NCI-H1092 (cell line): ENCODE data around the gene PANX2.
"Not testable (repeated sequence)": the region's sequence is repeated elsewhere in the genome, so short reads cannot be mapped to it uniquely, and the experiment has no call there.

Experiments used
- DNase-seq: peaks from one replicate; lab custom pipeline; 2025; lab: John Stamatoyannopoulos, UW

Gene PANX2

GRCh38 chr22:50147258-50148165 is 23.0 kb upstream of the PANX2 start:
- DNase-seq: not testable (repeated sequence)

- DNase-seq: no peak
Measured at GRCh38 chr22:50148166-50148500, 22.4 kb upstream of the PANX2 start.

- DNase-seq: no peak
Measured at GRCh38 chr22:50148991-50149721, 21.4 kb upstream of the PANX2 start.

GRCh38 chr22:50150161-50151129 is 20.1 kb upstream of the PANX2 start:
- DNase-seq: no peak

- no peak for DNase-seq
Measured at GRCh38 chr22:50151571-50152537, 18.7 kb upstream of the PANX2 start.

GRCh38 chr22:50153056-50153755 is 17.3 kb upstream of the PANX2 start:
- DNase-seq: no peak

GRCh38 chr22:50153756-50154140 is 16.8 kb upstream of the PANX2 start:
- DNase-seq: no peak

- no peak for DNase-seq
Measured at GRCh38 chr22:50157709-50158375, 12.7 kb upstream of the PANX2 start.

- no peak for DNase-seq
Measured at GRCh38 chr22:50160947-50161346, 9.6 kb upstream of the PANX2 start.

- DNase-seq: no peak
Measured at GRCh38 chr22:50161508-50162390, 8.8 kb upstream of the PANX2 start.

- no peak for DNase-seq
Measured at GRCh38 chr22:50162391-50162956, 8.1 kb upstream of the PANX2 start.

GRCh38 chr22:50165436-50166123 is 5.0 kb upstream of the PANX2 start:
- DNase-seq: no peak

- DNase-seq: no peak
Measured at GRCh38 chr22:50167689-50168489, 2.6 kb upstream of the PANX2 start.

- DNase-seq: not testable (repeated sequence)
Measured at GRCh38 chr22:50168490-50169180, 1.9 kb upstream of the PANX2 start.

- DNase-seq: no peak
Measured at GRCh38 chr22:50169181-50169759, 1.3 kb upstream of the PANX2 start.

GRCh38 chr22:50169774-50170341 is 673 bp upstream of the PANX2 start:
- DNase-seq: no peak
